NCI-H1436 (cell line): Measurements from ENCODE around the gene CLEC4E.
A peak's percentile ranks its signal among the peaks of the same experiment; 100 is the strongest.
"Not testable (repeated sequence)": the region's sequence is repeated elsewhere in the genome, so short reads cannot be mapped to it uniquely, and the experiment has no call there.

ENCODE experiments used
- DNase-seq: peaks from one replicate; lab custom pipeline; 2025; lab: John Stamatoyannopoulos, UW

CLEC4E gene, protein sequence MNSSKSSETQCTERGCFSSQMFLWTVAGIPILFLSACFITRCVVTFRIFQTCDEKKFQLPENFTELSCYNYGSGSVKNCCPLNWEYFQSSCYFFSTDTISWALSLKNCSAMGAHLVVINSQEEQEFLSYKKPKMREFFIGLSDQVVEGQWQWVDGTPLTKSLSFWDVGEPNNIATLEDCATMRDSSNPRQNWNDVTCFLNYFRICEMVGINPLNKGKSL

DNA sequence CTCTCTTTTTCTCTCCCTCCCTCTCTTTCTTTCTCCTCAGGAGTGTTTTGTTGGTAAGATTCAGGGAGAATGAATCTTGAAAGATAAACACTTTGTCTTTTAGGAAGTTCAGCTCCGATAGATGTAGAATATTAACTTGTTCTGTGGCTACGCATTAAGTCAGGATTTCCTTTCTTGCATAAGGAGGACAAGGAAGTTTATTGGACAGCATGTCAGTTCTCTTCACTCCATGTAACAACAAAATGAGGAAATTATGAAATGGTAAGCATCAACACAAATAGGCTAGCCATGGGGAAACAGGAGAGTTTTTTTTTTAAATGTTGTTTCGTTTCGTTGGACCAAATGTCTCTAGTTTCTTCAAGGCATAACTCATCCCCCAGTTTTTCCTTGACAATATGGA is at the start of gene CLEC4E:
CLEC4E (minus strand) TSS at position 75 of the 400 bp plus-strand sequence. CDS start 108 bp downstream, outside the sequence.
- DNase-seq, result not testable (repeated sequence)

DNA sequence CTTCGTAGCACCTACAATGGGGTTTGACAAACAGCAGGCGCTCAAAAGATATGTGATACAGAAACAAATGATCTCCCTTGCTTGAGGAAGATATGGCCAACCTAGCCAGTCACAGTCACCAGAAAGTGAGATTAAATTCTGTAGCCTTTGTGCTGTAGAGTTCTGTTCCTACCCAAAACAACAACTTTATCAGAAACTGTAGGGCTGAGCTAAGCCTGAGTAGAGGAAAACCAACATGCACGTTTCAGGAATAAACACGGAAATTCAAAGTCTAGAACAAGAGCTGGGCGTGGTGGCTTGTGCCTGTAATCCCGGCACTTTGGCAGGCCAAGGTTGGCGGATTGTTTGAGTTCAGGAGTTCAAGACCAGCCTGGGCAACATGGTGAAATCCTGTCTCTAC is 49.0 kb upstream of the CLEC4E start:
- DNase-seq, result no peak

DNA sequence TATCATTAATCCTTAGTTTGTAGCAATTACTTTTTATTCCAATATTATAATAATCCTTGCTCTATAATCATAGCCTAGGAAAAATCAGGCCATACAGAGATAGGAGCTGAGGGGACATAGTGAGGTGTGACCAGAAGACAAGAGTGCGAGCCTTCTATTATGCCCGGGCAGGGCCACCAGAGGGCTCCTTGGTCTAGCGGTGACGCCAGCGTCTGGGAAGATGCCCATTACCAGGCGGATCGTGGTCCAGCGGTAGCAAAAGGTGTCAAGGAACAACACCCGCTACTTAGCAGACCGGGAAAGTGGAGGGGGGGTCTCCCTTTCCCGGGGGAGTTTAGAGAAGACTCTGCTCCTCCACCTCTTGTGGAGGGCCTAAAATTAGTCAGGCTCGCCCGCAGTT is 43.8 kb upstream of the CLEC4E start:
- DNase-seq, result not testable (repeated sequence)

DNA sequence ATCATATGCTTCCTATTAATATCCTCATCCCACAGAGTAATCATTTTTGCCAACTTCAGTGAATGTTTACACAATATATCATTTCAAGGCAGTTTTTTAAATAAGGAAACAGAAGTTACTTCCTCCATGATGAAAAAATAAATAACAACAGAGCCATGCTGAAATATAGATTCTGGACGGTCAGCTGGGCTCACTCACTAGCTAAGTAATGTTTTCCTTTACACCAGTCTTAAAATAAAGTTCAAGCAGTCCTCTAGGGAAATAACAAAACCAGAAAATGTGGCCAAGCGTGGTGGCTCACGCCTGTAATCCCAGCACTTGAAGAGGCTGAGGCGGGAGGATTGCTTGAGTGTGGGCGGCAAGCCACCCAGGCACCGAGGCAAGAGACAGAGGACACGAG is 43.3 kb upstream of the CLEC4E start:
- no peak for DNase-seq

DNA sequence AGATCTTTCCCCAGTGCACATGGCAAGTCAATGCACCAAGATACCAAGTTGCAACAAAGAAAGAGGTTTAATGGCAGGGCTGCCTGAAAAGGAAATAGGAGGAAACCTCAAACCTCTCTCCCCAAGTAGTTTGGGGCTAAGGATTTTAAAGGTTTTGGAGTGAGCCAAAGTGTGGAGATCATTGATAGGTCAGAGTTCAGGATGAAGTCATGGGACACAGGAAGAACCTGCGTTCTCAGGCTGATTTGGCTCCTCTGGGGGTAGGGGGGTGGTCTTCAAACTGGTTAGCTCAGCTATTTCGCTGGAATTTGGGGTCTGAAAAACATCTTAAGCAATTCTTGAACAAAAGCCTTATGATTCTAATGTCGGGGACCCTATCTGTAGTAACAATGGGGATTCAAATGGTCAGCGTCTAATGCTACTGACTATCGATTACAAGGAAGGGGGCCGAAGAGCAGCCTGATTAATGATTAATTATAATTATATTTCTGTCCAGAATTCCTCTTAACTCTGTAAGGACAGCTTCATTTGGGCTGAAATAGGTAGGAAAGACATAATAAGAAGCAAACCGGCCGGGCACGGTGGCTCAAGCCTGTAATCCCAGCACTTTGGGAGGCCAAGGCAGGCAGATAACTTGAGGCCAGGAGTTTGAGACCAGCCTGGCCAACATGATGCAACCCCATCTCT is 40.5 kb upstream of the CLEC4E start:
- DNase-seq, result no peak

DNA sequence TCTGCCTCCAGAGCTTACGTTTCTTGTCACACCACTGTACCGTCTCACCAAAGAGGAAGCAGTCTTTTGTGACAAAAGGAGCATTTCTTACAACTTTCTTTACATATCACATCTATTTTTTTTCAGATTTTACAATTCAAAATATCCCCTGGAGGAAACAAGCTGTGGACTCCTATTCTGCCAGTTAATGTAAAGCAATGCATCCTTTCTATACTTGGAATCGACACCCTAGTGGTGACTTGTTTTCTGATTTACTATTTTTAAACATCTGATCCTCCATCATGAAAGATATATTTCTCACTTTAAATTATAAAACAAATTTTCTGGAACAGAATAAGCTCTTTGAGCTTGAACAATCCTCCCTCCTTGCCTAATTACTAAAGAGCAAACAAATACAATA is 37.2 kb upstream of the CLEC4E start:
- no peak for DNase-seq

DNA sequence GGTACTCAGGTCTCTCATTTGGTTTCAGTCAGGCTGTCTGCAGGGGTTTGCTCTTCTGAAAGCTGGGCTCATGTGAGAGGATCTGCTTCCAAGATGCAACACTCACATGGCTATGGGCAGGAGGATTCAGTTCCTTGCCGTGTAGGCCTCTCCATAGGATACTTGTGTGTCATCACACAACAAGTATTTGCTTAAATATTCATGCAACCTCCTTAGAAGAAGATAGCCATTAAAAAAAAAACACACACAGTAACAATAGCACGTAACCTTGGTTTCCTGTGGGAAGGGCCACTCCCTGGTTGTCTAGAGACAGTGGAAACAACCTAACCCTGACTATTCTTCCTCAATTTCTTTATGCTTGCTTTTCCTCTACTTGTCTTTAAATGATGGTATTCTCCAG is 31.8 kb upstream of the CLEC4E start:
- DNase-seq, result no peak

DNA sequence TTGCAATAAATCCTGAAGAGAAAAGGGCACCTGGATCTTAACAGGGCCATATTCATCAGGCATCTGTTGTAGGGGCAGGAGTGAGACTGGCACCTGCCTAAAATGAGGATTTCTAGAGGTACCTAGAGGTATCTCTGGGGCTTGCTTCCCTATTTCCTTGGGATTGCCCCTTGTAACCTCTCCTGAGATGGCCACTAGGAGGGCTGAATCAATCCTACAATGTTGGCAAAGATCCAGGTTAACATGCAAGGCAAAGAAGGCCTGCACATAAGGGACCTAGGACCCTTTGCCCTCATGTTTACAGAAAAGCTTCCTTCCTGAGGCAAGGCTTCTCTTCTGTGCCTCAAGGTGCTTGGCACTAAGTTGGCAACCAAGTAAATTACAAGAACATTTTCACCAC is 25.8 kb upstream of the CLEC4E start:
- no peak for DNase-seq

DNA sequence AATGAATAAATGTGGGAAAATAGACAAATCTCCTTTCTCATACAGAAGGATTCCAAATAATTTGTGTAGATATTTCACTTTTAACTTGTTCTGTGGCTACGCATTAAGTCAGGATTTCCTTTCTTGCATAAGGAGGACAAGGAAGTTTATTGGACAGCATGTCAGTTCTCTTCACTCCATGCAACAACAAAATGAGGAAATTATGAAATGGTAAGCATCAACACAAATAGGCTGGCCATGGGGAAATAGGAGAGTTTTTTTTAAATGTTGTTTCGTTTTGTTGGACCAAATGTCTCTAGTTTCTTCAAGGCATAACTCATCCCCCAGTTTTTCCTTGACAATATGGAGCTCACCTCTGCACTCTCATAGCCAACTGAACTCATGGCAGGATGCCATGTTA is 25.3 kb upstream of the CLEC4E start:
- DNase-seq, result not testable (repeated sequence)

DNA sequence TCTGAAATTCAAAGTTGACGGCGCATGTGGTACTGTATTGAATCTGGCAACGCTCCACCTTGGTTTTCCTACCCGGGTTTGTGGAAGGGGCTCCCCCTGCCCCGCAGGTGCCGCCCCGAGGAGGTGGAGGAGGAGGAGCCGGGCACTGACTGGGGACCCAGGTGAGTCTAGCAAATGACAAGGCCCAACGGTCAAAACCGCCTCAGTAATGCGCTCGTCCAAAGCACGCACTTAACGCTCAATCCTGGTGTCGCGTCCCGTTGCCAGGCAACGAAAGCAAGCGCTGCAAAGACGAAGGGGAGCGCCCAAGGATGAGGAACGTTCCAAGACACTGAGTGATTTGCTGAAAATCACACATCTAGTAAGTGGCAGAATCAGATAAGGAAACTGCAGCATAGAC is 24.0 kb upstream of the CLEC4E start:
- DNase-seq, result no peak

DNA sequence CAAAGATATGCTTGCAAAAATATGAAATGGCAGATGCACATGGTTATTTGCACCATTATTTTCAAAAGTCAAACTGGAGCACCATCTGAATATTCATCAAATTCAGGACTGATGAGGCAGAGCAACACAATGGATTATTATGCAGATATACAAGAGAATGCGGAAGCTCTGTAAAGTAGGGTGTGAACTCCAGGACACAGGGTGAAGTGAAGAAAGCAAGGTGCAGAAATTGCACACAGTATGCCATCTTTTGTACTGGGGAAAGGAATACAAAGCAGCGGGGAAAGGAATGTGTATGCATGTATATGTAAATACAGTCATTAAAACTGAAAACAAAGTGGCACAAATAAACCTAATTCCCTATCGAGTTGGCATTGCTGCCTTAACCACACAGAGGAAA is 22.7 kb upstream of the CLEC4E start:
- no peak for DNase-seq

DNA sequence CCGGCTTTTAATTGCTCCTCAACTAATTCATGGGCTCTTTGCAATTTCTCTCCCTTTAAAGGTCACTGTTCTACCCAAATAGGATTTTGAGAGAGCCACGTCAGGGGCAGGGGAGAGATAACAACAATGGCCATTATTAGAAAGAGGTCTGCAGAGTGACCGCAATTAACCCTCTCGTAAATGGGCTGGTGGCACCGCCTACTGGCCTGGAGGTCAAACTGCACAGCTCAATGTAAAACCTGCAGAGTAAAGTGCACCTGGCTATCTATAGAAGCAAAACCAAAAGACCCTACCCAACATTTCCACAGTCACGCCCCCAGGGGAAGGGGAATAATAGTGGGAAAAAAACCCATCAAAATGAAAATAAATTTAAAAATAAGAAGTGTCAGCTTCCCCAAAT is 21.6 kb upstream of the CLEC4E start:
- no peak for DNase-seq

DNA sequence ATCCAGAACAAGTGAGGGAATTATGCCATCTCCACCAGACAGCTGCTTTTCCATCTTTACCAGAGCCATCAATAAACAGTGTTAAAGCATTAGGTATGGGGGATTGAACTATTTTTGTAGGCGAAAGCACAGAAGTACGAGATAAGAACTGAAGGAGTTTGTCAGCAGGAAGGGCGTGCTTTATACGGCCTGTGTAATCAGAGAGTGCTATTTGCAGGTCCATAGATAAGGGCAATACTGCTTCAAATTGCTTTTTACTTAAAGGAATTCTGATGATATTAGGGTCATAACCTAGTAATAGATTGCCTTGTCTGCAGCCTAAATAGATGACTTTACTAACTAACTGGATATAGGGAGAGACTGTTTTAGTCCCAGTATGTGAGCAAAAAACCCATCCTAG is 20.3 kb upstream of the CLEC4E start:
- DNase-seq, result no peak

DNA sequence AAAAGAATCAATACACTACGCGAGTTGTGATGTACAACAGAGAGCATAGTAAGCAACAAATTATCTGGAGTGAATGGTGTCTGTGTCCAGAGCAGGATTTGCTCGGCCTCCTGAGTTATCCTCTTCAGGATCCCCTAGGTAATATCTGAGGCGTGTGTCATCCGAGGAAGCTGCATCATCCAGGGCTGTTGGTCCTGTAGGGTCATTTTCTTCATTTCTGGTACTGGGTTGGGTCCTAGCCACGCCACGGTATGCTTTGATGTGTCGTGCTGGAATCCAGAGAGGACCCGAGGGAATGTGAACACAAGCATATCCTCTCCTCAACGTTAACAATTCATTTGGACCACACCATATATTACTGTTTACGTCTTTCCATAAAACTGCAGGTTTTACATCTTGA is 19.0 kb upstream of the CLEC4E start:
- DNase-seq, result no peak

DNA sequence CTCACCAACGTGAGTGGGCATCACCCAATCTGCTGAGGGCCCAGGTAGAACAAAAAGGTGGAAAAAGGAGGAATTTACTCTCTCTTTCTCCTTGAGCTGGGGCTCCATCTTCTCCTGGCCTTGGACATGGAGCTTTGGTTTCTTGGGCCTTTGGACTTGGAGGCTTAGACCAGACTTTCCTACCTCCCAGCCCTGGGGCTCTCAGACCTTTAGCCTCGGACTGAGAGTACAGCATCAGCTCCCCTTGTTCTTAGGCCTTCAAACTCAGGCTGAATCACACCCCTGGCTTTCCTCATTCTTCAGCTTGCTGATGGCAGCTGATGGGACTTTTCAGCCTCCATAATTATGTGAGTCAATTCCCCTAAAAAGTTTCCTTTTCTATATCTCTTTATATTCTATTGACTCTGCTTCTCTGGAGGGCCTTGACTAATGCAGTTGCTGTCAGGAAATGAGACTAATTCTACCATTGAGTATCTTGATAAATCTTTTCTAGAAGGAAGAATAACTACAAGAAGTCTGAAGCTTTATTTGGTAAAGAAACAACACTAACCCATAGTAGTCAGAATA is 15.9 kb upstream of the CLEC4E start:
- no peak for DNase-seq

DNA sequence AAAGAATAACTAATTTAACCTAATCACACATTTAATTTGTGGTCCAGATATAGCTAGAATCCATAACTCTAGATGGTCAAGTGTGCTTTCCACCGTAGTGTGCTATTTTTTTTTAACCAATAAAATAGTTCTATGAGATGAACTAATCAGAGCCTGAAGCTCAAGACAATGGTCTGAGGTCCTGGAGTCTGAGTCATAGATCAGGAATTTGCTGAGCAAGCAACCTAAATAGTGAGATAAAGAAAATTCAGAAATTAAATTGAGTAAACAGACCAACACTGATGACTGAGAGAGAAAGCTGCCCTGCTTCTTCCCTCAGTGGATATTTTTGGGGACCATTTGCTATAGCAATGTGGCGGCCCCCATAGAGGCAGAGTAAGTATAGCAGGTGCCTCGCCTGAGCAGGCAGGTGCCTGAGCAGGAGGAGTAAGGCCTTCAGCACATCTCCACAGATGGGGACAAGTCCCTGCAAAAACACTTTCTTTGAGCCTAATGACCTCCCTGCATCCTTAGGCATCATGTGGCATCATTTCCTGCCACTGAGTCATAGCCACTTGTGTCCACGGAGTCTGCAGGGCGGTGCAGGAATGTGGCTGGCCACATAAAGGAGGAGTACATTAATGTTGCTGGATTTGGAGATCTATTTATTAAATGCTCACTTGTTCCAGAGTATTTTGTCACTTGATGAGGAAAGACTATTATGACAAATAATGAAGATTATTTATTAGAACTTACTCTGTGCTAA is 13.9 kb upstream of the CLEC4E start:
- DNase-seq, result no peak

DNA sequence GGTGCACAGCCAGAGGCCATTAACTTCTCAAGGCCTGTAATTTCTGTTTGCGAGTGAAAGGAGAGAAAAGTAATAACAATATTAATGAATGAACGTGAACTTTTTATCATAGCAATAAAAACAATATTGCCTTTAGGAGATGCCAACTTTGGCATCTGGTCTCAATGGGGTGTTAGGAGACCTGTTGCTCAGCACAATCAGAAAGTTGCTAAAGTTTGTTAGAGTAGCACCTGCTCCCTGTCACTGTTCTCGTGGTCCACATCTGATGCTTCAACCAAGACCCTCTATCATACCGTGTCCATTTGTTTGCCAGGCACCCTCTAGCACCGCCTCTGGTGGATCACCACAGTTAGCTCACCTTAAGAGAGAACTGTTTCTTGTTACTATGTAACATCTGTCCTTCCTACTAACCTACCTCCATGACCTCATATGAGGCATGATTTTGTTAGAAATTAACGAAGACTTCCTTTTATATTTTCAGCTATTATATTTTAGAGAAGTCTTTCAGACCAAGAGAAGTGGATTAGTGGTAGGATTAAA is 12.5 kb upstream of the CLEC4E start:
- DNase-seq, result no peak

DNA sequence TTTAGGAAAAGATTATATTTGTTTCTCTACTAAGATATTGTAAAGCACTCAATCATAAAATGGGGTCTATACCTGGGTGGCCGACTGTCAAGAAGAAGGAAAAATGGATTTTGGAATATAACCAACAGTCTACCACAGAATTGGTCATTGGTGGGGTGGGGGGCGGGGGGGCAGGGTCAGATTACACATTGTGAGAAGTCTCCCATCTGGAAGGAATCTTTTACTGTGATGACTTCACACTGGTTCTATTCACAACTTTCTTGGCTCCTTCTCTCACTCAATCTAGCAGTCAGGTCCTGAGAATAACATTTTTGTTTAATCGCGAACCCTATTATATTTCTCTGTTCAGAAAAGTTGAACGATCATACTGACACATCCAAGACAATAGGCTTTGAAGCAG is 8.7 kb upstream of the CLEC4E start:
- DNase-seq, result no peak

DNA sequence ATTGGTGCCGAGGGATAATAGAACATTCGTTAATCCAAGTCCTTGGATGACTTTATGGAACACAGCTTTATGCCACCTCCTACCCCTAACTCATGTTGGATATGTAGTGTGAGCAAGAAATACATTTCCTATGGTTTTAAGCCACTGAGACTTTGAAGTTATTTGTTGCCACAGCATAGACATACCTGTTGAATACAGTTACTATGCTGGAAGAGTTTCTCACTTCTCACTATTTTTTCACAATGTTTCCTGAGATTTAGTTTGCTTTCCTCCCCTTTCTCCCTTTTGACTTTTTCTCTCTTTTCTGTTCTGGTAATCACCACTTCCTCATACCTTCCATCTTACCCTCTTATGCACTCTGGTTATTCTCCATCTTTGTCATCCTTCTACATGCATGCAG is 7.5 kb upstream of the CLEC4E start:
- no peak for DNase-seq

DNA sequence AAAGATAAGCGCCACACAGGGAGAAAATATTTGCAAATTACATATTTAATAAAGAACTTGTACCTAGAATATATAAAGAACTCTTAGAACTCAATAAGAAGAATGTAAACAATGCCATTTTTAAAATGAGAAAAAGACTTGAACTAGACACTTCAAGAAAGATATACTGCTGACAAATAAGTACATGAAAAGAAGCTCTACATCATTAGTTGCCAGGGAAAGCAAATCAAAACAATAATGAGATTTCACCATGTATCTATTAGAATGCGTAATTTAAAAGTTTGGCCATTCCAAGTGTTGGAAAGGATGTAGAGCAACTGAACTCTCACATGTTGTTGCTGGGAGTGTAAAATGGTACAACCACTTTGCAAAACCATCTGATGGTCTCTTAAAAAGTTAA is 6.9 kb upstream of the CLEC4E start:
- DNase-seq, result no peak

DNA sequence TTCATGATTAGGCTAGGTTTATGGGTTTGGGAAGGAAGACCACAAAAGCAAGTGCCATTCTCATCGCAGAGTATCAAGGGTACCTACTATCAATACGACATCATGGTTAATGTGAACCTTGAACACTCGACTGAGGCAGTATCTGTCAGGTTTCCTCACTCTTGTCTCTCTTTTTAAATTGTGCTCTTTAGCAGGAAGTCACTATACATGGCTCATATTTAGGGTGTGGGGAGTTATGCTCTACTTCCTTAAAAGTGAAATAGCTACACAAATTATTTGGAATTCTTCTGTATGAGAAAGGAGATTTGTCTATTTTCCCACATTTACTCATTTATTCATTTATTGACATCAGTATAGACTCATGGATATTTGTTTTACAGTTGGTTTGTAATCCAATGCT is 5.9 kb upstream of the CLEC4E start:
- no peak for DNase-seq

DNA sequence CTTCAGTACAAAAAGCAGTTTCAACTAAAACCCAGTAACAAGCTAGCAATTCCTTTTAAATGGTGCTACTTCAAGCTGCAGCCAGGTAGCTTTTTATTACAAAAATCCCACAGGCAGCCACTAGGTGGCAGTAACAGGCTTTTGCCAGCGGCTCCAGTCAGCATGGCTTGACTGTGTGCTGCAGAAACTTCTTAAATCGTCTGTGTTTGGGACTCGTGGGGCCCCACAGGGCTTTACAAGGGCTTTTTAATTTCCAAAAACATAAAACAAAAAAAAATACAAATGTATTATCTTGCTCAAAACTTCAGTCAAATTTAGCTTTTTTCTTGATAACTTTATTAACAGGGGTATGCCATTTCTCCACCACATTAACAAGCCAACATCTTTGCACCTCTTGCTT is 3.6 kb upstream of the CLEC4E start:
- DNase-seq, result peak; percentile 20

DNA sequence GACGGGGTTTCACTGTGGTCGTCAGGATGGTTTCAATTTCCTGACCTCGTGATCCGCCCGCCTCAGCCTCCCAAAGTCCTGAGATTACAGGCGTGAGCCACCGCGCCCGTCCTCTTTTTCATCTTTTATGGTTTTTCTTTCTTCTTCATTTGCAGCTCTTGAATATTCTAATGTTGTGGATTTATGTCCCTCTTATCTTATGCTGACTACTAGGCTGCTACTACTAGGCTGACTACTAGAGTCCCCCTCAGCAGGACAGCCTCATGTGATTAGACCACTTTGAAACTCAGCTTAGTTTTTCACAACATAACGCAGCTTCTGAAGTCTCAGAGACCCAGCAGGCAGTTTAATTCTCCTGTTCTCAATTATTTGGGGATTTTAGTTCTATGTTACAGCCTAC is 857 bp upstream of the CLEC4E start:
- no peak for DNase-seq
